Endothelial cell of umbilical vein (primary cell): ENCODE results near the gene RNASEH2B. TPM values are rescaled to one million over a fixed set of nuclear protein-coding genes. Genes with fewer than 3 reads are reported as not detected.

Experiments
- BruUV-seq: library from RNA; stranded (reverse); fragments of 400-500 nt; replicated peaks from 2 replicates; lab custom pipeline; 2021; lab: Mats Ljungman, UMichigan
- CTCF ChIA-PET: fragments of 300-600, 350-600 bp; sonication (Branson Sonifier 250); formaldehyde crosslinking; loops from one replicate; lab custom pipeline; 2021; ENCODE audit warnings: antibody characterized with exemption, inconsistent platforms; lab: Charles Lee
- POLR2A ChIA-PET: fragments of 300-600, 350-600 bp; sonication (Branson Sonifier 250); formaldehyde crosslinking; loops from one replicate; lab custom pipeline; 2021; ENCODE audit warnings: antibody characterized with exemption, inconsistent platforms; lab: Charles Lee
- DNase-seq: peaks from one replicate; pipeline ENCODE4 v3.0.0-alpha.2; 2011; ENCODE audit warnings: low read depth, low spot score
- FAIRE-seq: peaks from 2 replicates; lab custom pipeline; 2011; peaks lifted over from hg19 to GRCh38; lab: Jason Lieb, UNC
- H2AFZ ChIP-seq: 2 replicates; pipeline ENCODE4 v1.6.0; 2012; ENCODE audit warnings: low read depth, low read length, control low read depth, inconsistent platforms
- H3K27ac ChIP-seq: 2 replicates; pipeline ENCODE4 v1.5.1; 2011; ENCODE audit warnings: low read depth, mild to moderate bottlenecking, control low read depth, low read length, moderate library complexity; ENCODE audit not compliant: insufficient read depth
- H3K27me3 ChIP-seq, 2 experiments: 2 replicates each; pipeline versions ENCODE4 v1.6.0 to v1.6.1; 2011; ENCODE audit warnings: low read length in 2 of 2, mixed read lengths in 1 of 2; ENCODE audit not compliant: control insufficient read depth in 2 of 2, insufficient read depth in 2 of 2
- H3K36me3 ChIP-seq, 2 experiments: 2 replicates in 1 of 2; 3 replicates in 1 of 2; pipeline ENCODE4 v1.5.1; 2011; ENCODE audit warnings: low read length in 2 of 2, mild to moderate bottlenecking in 1 of 2, moderate library complexity in 1 of 2; ENCODE audit not compliant: control insufficient read depth in 2 of 2, insufficient read depth in 2 of 2; ENCODE audit errors: extremely low read depth in 1 of 2
- H3K4me1 ChIP-seq: 3 replicates; pipeline ENCODE4 v1.5.1; 2011; ENCODE audit warnings: mild to moderate bottlenecking, low read length; ENCODE audit not compliant: control insufficient read depth, insufficient read depth; ENCODE audit errors: extremely low read depth
- H3K4me2 ChIP-seq: 2 replicates; pipeline ENCODE4 v1.6.1; 2011; ENCODE audit warnings: low read length, control low read depth, mixed read lengths; ENCODE audit not compliant: insufficient read depth
- H3K4me3 ChIP-seq, 3 experiments: fragments of 200-600 bp in 1 of 3; sonication (generic), shearing (Covaris generic) in 1 of 3; replicated peaks in 1 of 3; 2 replicates each; pipeline ENCODE4 v1.5.1; 2011 to 2016; ENCODE audit warnings: control low read depth in 3 of 3, low read length in 3 of 3, mild to moderate bottlenecking in 2 of 3, inconsistent platforms in 1 of 3, low read depth in 1 of 3, moderate library complexity in 1 of 3; ENCODE audit not compliant: insufficient read depth in 1 of 3
- H3K79me2 ChIP-seq: 2 replicates; pipeline ENCODE4 v1.6.0; 2012; ENCODE audit warnings: low read length, inconsistent platforms; ENCODE audit not compliant: control insufficient read depth, insufficient read depth
- H3K9ac ChIP-seq: replicated peaks from 2 replicates; pipeline ENCODE3; 2011; ENCODE audit warnings: low read length, control low read depth; ENCODE audit not compliant: insufficient read depth; ENCODE audit errors: extremely low read depth
- H3K9me1 ChIP-seq: replicated peaks from 3 replicates; pipeline ENCODE4 v1.6.0; 2011; ENCODE audit warnings: mild to moderate bottlenecking, low read length; ENCODE audit not compliant: control insufficient read depth, insufficient read depth; ENCODE audit errors: extremely low read depth
- H3K9me3 ChIP-seq: replicated peaks from 2 replicates; pipeline ENCODE4 v1.5.1; 2012; ENCODE audit warnings: low read length, inconsistent platforms; ENCODE audit not compliant: control insufficient read depth, insufficient read depth
- H4K20me1 ChIP-seq: replicated peaks from 2 replicates; pipeline ENCODE3; 2011; ENCODE audit warnings: mild to moderate bottlenecking, low read length; ENCODE audit not compliant: control insufficient read depth, insufficient read depth; ENCODE audit errors: extremely low read depth
- FOS ChIP-seq: IDR thresholded peaks from 2 replicates; pipeline ENCODE4 v1.6.1; 2011; ENCODE audit warnings: mild to moderate bottlenecking, low read length, moderate library complexity, borderline replicate concordance; ENCODE audit not compliant: insufficient read depth
- GATA2 ChIP-seq: IDR thresholded peaks from 2 replicates; pipeline ENCODE4 v1.7.0; 2011; ENCODE audit warnings: low read depth, mild to moderate bottlenecking, moderate library complexity, mixed read lengths, low read length; ENCODE audit not compliant: insufficient read length, insufficient read depth
- JUN ChIP-seq: IDR thresholded peaks from 2 replicates; pipeline ENCODE4 v1.6.1; 2011; ENCODE audit warnings: borderline replicate concordance, low read depth; ENCODE audit not compliant: insufficient read length, insufficient read depth
- MYC ChIP-seq: IDR thresholded peaks from one replicate; pipeline ENCODE4 v1.6.1; 2011; ENCODE audit warnings: mild to moderate bottlenecking, low read depth, low read length
- POLR2A ChIP-seq: IDR thresholded peaks from 2 replicates; pipeline ENCODE4 v1.6.1; 2012; ENCODE audit warnings: low read depth, mild to moderate bottlenecking, control low read depth, low read length
- POLR2AphosphoS5 ChIP-seq: IDR thresholded peaks from 2 replicates; pipeline ENCODE4 v1.6.1; 2012; ENCODE audit warnings: low read depth, mild to moderate bottlenecking, control low read depth, low read length, moderate library complexity; ENCODE audit not compliant: insufficient read depth
- dilution Hi-C: fragments of 300-500 bp; cut with MboI; formaldehyde crosslinking; loops from one replicate; pipeline ENCODE4 v1.15.0; 2019; ENCODE audit warnings: low sequenced_read_pairs; ENCODE audit not compliant: extremely low pct_ligation_motif_present
- intact Hi-C: fragments of 100-400 bp; cut with micrococcal nuclease; formaldehyde crosslinking; loops from one replicate; pipeline ENCODE4 v1.10.0; 2022
- polyA plus RNA-seq, 4 experiments: library from polyadenylated mRNA; depleted of rRNA in 3 of 4; stranded (reverse) in 3 of 4; unstranded in 1 of 4; fragments of >200 nt; gene quantifications; 2 replicates each; pipeline versions ENCODE4 v1.2.1 to v1.2.3, GENCODE V29; 2011 to 2012; ENCODE audit warnings: missing spikeins in 1 of 4
- total RNA-seq: library from RNA; stranded (reverse); gene quantifications from 2 replicates; pipeline ENCODE4 v1.2.3, GENCODE V29; 2021
- TF ChIP-seq, protein P1 (sequence below), 2 donors: IDR thresholded peaks; 1 replicate in 1 of 2; 2 replicates in 1 of 2; pipeline ENCODE4 v1.5.1; 2011; ENCODE audit warnings: low read length in 2 of 2, mild to moderate bottlenecking in 2 of 2, moderate library complexity in 2 of 2, control low read depth in 1 of 2, inconsistent platforms in 1 of 2, low read depth in 1 of 2; ENCODE audit not compliant: insufficient read depth in 1 of 2; ENCODE audit errors: extremely low read depth in 1 of 2
- TF ChIP-seq, protein P2 (sequence below): IDR thresholded peaks from 2 replicates; pipeline ENCODE4 v1.6.1; 2011; ENCODE audit not compliant: insufficient read depth, insufficient read length

Gene RNASEH2B
- total and polyA plus RNA-seq, 2 donors (not counting 3 experiments of a cell fraction or from before 2014, with no cell fraction given) = 8.9 to 25.1 TPM

DNA sequence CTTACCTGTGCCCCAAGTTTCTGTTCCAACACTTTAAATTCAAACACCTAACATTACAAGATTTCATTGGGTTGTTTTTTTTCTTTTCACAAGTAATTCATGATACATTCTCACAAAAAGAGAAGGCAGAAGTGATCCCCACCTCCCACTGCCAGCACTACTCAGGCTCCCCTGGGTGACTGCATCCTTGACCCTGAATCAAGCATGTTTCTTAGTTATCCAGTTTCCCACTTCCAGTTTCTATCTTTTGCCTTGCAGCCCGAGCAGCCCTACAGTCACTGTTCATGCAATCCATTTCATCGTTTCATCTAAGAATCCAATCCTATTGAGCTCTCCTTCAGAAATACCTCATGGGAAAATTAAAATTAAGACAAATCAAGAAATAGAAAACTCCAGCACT is 61.4 kb downstream of the RNASEH2B start:
- Histone ChIP-seq H3K79me2 (no peaks in the 10 kb centered on the region), H3K9me3 (no peaks in the 10 kb centered on the region), H2AFZ (no peak overlapping the region), H3K9me1 (no peaks in the 10 kb centered on the region), H3K4me3 (no peak overlapping the region), H3K4me1 (no peaks in the 10 kb centered on the region), H3K27me3 (no peaks in the 10 kb centered on the region), H3K9ac (no peak overlapping the region), H3K4me2 (no peak overlapping the region), H4K20me1 (no peaks in the 10 kb centered on the region), H3K36me3 (no peaks in the 10 kb centered on the region), H3K27ac (no peak overlapping the region)
- dilution Hi-C loops = no loop called here
- CTCF ChIA-PET = interaction anchor here (1.3 kb wide), 1 partner anchor 59 kb away, joined by 3 read pairs; no protein-coding TSS in a partner anchor
- FAIRE-seq (no peak), DNase-seq (no peak)
- POLR2A ChIA-PET = no interaction called here
- intact Hi-C loops = no loop called here
- BruUV-seq = no TSS peak
- TF ChIP-seq, protein P1, sequence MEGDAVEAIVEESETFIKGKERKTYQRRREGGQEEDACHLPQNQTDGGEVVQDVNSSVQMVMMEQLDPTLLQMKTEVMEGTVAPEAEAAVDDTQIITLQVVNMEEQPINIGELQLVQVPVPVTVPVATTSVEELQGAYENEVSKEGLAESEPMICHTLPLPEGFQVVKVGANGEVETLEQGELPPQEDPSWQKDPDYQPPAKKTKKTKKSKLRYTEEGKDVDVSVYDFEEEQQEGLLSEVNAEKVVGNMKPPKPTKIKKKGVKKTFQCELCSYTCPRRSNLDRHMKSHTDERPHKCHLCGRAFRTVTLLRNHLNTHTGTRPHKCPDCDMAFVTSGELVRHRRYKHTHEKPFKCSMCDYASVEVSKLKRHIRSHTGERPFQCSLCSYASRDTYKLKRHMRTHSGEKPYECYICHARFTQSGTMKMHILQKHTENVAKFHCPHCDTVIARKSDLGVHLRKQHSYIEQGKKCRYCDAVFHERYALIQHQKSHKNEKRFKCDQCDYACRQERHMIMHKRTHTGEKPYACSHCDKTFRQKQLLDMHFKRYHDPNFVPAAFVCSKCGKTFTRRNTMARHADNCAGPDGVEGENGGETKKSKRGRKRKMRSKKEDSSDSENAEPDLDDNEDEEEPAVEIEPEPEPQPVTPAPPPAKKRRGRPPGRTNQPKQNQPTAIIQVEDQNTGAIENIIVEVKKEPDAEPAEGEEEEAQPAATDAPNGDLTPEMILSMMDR (IDR thresholded peaks at IDR 0.05; ENCODE audit: extremely low read depth in 1 of 2, insufficient read depth in 1 of 2, low read depth in 1 of 2, low read length in 2 of 2) = no peak
- TF ChIP-seq POLR2AphosphoS5 = no peak
- TF ChIP-seq, protein P2, sequence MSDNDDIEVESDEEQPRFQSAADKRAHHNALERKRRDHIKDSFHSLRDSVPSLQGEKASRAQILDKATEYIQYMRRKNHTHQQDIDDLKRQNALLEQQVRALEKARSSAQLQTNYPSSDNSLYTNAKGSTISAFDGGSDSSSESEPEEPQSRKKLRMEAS = no peak
- no peak for TF ChIP-seq FOS
- no peak for TF ChIP-seq MYC
- no peak for TF ChIP-seq GATA2
- TF ChIP-seq POLR2A = no peak
- no peak for TF ChIP-seq JUN
